Endothelial cell of umbilical vein (primary cell): Measurements from ENCODE around the gene RNF213. TPM values are rescaled to one million over a fixed set of nuclear protein-coding genes. Genes with fewer than 3 reads are reported as not detected.

Experiments used
- BruUV-seq: library from RNA; stranded (reverse); fragments of 400-500 nt; replicated peaks from 2 replicates; lab custom pipeline; 2021; lab: Mats Ljungman, UMichigan
- CTCF ChIA-PET: fragments of 300-600, 350-600 bp; sonication (Branson Sonifier 250); formaldehyde crosslinking; loops from one replicate; lab custom pipeline; 2021; ENCODE audit warnings: antibody characterized with exemption, inconsistent platforms; lab: Charles Lee
- POLR2A ChIA-PET: fragments of 300-600, 350-600 bp; sonication (Branson Sonifier 250); formaldehyde crosslinking; loops from one replicate; lab custom pipeline; 2021; ENCODE audit warnings: antibody characterized with exemption, inconsistent platforms; lab: Charles Lee
- DNase-seq: peaks from one replicate; pipeline ENCODE4 v3.0.0-alpha.2; 2011; ENCODE audit warnings: low read depth, low spot score
- FAIRE-seq: peaks from 2 replicates; lab custom pipeline; 2011; peaks lifted over from hg19 to GRCh38; lab: Jason Lieb, UNC
- H2AFZ ChIP-seq: 2 replicates; pipeline ENCODE4 v1.6.0; 2012; ENCODE audit warnings: low read depth, low read length, control low read depth, inconsistent platforms
- H3K27ac ChIP-seq: 2 replicates; pipeline ENCODE4 v1.5.1; 2011; ENCODE audit warnings: low read depth, mild to moderate bottlenecking, control low read depth, low read length, moderate library complexity; ENCODE audit not compliant: insufficient read depth
- H3K27me3 ChIP-seq, 2 experiments: 2 replicates each; pipeline versions ENCODE4 v1.6.0 to v1.6.1; 2011; ENCODE audit warnings: low read length in 2 of 2, mixed read lengths in 1 of 2; ENCODE audit not compliant: control insufficient read depth in 2 of 2, insufficient read depth in 2 of 2
- H3K36me3 ChIP-seq, 2 experiments: 2 replicates in 1 of 2; 3 replicates in 1 of 2; pipeline ENCODE4 v1.5.1; 2011; ENCODE audit warnings: low read length in 2 of 2, mild to moderate bottlenecking in 1 of 2, moderate library complexity in 1 of 2; ENCODE audit not compliant: control insufficient read depth in 2 of 2, insufficient read depth in 2 of 2; ENCODE audit errors: extremely low read depth in 1 of 2
- H3K4me1 ChIP-seq: 3 replicates; pipeline ENCODE4 v1.5.1; 2011; ENCODE audit warnings: mild to moderate bottlenecking, low read length; ENCODE audit not compliant: control insufficient read depth, insufficient read depth; ENCODE audit errors: extremely low read depth
- H3K4me2 ChIP-seq: 2 replicates; pipeline ENCODE4 v1.6.1; 2011; ENCODE audit warnings: low read length, control low read depth, mixed read lengths; ENCODE audit not compliant: insufficient read depth
- H3K4me3 ChIP-seq, 3 experiments: fragments of 200-600 bp in 1 of 3; sonication (generic), shearing (Covaris generic) in 1 of 3; replicated peaks in 1 of 3; 2 replicates each; pipeline ENCODE4 v1.5.1; 2011 to 2016; ENCODE audit warnings: control low read depth in 3 of 3, low read length in 3 of 3, mild to moderate bottlenecking in 2 of 3, inconsistent platforms in 1 of 3, low read depth in 1 of 3, moderate library complexity in 1 of 3; ENCODE audit not compliant: insufficient read depth in 1 of 3
- H3K79me2 ChIP-seq: 2 replicates; pipeline ENCODE4 v1.6.0; 2012; ENCODE audit warnings: low read length, inconsistent platforms; ENCODE audit not compliant: control insufficient read depth, insufficient read depth
- H3K9ac ChIP-seq: replicated peaks from 2 replicates; pipeline ENCODE3; 2011; ENCODE audit warnings: low read length, control low read depth; ENCODE audit not compliant: insufficient read depth; ENCODE audit errors: extremely low read depth
- H3K9me1 ChIP-seq: replicated peaks from 3 replicates; pipeline ENCODE4 v1.6.0; 2011; ENCODE audit warnings: mild to moderate bottlenecking, low read length; ENCODE audit not compliant: control insufficient read depth, insufficient read depth; ENCODE audit errors: extremely low read depth
- H3K9me3 ChIP-seq: replicated peaks from 2 replicates; pipeline ENCODE4 v1.5.1; 2012; ENCODE audit warnings: low read length, inconsistent platforms; ENCODE audit not compliant: control insufficient read depth, insufficient read depth
- H4K20me1 ChIP-seq: replicated peaks from 2 replicates; pipeline ENCODE3; 2011; ENCODE audit warnings: mild to moderate bottlenecking, low read length; ENCODE audit not compliant: control insufficient read depth, insufficient read depth; ENCODE audit errors: extremely low read depth
- FOS ChIP-seq: IDR thresholded peaks from 2 replicates; pipeline ENCODE4 v1.6.1; 2011; ENCODE audit warnings: mild to moderate bottlenecking, low read length, moderate library complexity, borderline replicate concordance; ENCODE audit not compliant: insufficient read depth
- GATA2 ChIP-seq: IDR thresholded peaks from 2 replicates; pipeline ENCODE4 v1.7.0; 2011; ENCODE audit warnings: low read depth, mild to moderate bottlenecking, moderate library complexity, mixed read lengths, low read length; ENCODE audit not compliant: insufficient read length, insufficient read depth
- JUN ChIP-seq: IDR thresholded peaks from 2 replicates; pipeline ENCODE4 v1.6.1; 2011; ENCODE audit warnings: borderline replicate concordance, low read depth; ENCODE audit not compliant: insufficient read length, insufficient read depth
- MYC ChIP-seq: IDR thresholded peaks from one replicate; pipeline ENCODE4 v1.6.1; 2011; ENCODE audit warnings: mild to moderate bottlenecking, low read depth, low read length
- POLR2A ChIP-seq: IDR thresholded peaks from 2 replicates; pipeline ENCODE4 v1.6.1; 2012; ENCODE audit warnings: low read depth, mild to moderate bottlenecking, control low read depth, low read length
- dilution Hi-C: fragments of 300-500 bp; cut with MboI; formaldehyde crosslinking; loops from one replicate; pipeline ENCODE4 v1.15.0; 2019; ENCODE audit warnings: low sequenced_read_pairs; ENCODE audit not compliant: extremely low pct_ligation_motif_present
- intact Hi-C: fragments of 100-400 bp; cut with micrococcal nuclease; formaldehyde crosslinking; loops from one replicate; pipeline ENCODE4 v1.10.0; 2022
- polyA plus RNA-seq, 4 experiments: library from polyadenylated mRNA; depleted of rRNA in 3 of 4; stranded (reverse) in 3 of 4; unstranded in 1 of 4; fragments of >200 nt; gene quantifications; 2 replicates each; pipeline versions ENCODE4 v1.2.1 to v1.2.3, GENCODE V29; 2011 to 2012; ENCODE audit warnings: missing spikeins in 1 of 4
- total RNA-seq: library from RNA; stranded (reverse); gene quantifications from 2 replicates; pipeline ENCODE4 v1.2.3, GENCODE V29; 2021
- TF ChIP-seq, protein P1 (sequence below): IDR thresholded peaks from 2 replicates; pipeline ENCODE4 v1.6.1; 2011; ENCODE audit not compliant: insufficient read depth, insufficient read length
- TF ChIP-seq, protein P2 (sequence below), 2 donors: IDR thresholded peaks; 1 replicate in 1 of 2; 2 replicates in 1 of 2; pipeline ENCODE4 v1.5.1; 2011; ENCODE audit warnings: low read length in 2 of 2, mild to moderate bottlenecking in 2 of 2, moderate library complexity in 2 of 2, control low read depth in 1 of 2, inconsistent platforms in 1 of 2, low read depth in 1 of 2; ENCODE audit not compliant: insufficient read depth in 1 of 2; ENCODE audit errors: extremely low read depth in 1 of 2

RNF213 gene
- total and polyA plus RNA-seq, 2 donors (not counting 3 experiments of a cell fraction or from before 2014, with no cell fraction given), result 36.5 to 116 TPM

DNA sequence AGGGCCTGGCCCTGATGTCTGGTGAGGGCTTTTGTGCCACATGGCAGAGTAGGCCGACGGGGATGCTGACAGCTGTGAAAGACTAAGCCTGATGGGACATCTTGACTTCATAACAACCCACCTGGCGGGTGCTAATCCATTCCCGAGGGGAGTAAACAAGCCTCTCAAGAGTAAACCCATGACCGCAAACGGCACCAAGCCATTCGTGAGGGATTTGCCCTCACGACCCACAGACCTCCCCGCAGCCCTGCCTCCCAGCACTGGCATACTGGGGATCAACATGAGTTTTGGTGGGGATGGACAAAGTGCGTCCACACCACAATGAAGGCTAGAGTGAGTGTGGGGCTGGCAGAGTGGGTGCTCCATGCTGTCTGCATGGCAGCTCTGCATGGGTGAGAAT is 11.7 kb downstream of the RNF213 start:
- dilution Hi-C loops, result no loop called here
- peaks cover 0 to 9% of the 10 kb centered on the region in 2 experiments for H3K36me3 ChIP-seq
- H3K4me1 ChIP-seq, result peaks cover 3% of the 10 kb centered on the region
- H3K9ac ChIP-seq, result no peak overlapping the region
- ChIA-PET CTCF (interaction anchor here (2.0 kb wide), 1 partner anchor 76 kb away, joined by 6 read pairs; no protein-coding TSS in a partner anchor), POLR2A (no interaction called here)
- FAIRE-seq (no peak), DNase-seq (no peak)
- intact Hi-C loops, result no loop called here
- H3K9me3 ChIP-seq, result no peaks in the 10 kb centered on the region
- H3K4me3 ChIP-seq, result no peak overlapping the region
- no TSS peak for BruUV-seq
- no peak overlapping the region for H2AFZ ChIP-seq
- no peak for TF ChIP-seq JUN
- H3K4me2 ChIP-seq, result no peak overlapping the region
- H3K79me2 ChIP-seq, result peaks cover 2% of the 10 kb centered on the region
- no peaks in the 10 kb centered on the region for H3K27me3 ChIP-seq
- no peak overlapping the region for H3K27ac ChIP-seq
- H3K9me1 ChIP-seq, result no peaks in the 10 kb centered on the region
- H4K20me1 ChIP-seq, result no peaks in the 10 kb centered on the region

DNA sequence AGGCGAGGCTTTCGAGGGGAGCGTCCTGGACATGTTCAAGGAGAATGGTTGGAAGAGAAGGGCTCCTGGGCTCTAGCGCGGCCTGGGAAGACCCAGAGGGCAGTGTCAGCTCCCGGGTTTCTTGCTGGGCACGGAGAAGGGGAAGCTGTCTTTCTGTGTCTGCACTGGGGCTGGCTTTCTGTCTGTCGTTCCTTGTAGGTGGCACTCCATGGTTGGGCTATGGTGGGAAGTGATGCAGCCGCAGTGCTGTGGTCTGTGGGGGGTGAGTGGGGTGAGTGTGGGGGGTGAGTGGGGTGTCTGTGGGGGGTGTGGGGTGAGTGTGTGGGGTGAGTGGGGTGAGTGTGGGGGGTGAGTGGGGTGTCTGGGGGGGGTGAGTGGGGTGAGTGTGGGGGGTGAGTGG is 13.7 kb downstream of the RNF213 start:
- no peaks in the 10 kb centered on the region for H3K9me3 ChIP-seq
- H3K27me3 ChIP-seq, result no peaks in the 10 kb centered on the region
- peaks cover 2% of the 10 kb centered on the region for H3K79me2 ChIP-seq
- intact Hi-C loops (no loop called here), dilution Hi-C loops (no loop called here)
- FAIRE-seq (no peak), DNase-seq (no peak)
- H4K20me1 ChIP-seq, result no peaks in the 10 kb centered on the region
- no TSS peak for BruUV-seq
- H3K9ac ChIP-seq, result no peak overlapping the region
- peaks cover 0 to 9% of the 10 kb centered on the region in 2 experiments for H3K36me3 ChIP-seq
- TF ChIP-seq, protein P1, sequence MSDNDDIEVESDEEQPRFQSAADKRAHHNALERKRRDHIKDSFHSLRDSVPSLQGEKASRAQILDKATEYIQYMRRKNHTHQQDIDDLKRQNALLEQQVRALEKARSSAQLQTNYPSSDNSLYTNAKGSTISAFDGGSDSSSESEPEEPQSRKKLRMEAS, result no peak
- TF ChIP-seq, protein P2, sequence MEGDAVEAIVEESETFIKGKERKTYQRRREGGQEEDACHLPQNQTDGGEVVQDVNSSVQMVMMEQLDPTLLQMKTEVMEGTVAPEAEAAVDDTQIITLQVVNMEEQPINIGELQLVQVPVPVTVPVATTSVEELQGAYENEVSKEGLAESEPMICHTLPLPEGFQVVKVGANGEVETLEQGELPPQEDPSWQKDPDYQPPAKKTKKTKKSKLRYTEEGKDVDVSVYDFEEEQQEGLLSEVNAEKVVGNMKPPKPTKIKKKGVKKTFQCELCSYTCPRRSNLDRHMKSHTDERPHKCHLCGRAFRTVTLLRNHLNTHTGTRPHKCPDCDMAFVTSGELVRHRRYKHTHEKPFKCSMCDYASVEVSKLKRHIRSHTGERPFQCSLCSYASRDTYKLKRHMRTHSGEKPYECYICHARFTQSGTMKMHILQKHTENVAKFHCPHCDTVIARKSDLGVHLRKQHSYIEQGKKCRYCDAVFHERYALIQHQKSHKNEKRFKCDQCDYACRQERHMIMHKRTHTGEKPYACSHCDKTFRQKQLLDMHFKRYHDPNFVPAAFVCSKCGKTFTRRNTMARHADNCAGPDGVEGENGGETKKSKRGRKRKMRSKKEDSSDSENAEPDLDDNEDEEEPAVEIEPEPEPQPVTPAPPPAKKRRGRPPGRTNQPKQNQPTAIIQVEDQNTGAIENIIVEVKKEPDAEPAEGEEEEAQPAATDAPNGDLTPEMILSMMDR (IDR thresholded peaks at IDR 0.05; ENCODE audit: extremely low read depth in 1 of 2, insufficient read depth in 1 of 2, low read depth in 1 of 2, low read length in 2 of 2), result no peak
- no peak for TF ChIP-seq FOS
- TF ChIP-seq POLR2A, result no peak
- no peak for TF ChIP-seq JUN
- no peak for TF ChIP-seq MYC
- no peak for TF ChIP-seq GATA2
- ChIA-PET POLR2A (no interaction called here), CTCF (interaction anchor here (0.8 kb wide), 1 partner anchor 78 kb away, joined by 3 read pairs; no protein-coding TSS in a partner anchor)
- H2AFZ ChIP-seq, result no peak overlapping the region
- H3K4me3 ChIP-seq, result no peak overlapping the region
- H3K4me2 ChIP-seq, result no peak overlapping the region
- H3K27ac ChIP-seq, result no peak overlapping the region
- peaks cover 20% of the 10 kb centered on the region for H3K4me1 ChIP-seq
- no peaks in the 10 kb centered on the region for H3K9me1 ChIP-seq
